Stimulated activated CD4-positive, alpha-beta T cell treated with anti-CD3 and anti-CD28 coated beads, Interleukin-4, amount 100 ng/mL, for 48 hours (primary cell): ENCODE data around the gene BAIAP2L2.
"Not testable (repeated sequence)": the region's sequence is repeated elsewhere in the genome, so short reads cannot be mapped to it uniquely, and the experiment has no call there.

Source experiments
- DNase-seq, 2 donors: peaks; one replicate each; pipeline ENCODE4 v3.0.0-alpha.2; 2020; ENCODE audit warnings: low read depth in 2 of 2

Gene BAIAP2L2

DNA sequence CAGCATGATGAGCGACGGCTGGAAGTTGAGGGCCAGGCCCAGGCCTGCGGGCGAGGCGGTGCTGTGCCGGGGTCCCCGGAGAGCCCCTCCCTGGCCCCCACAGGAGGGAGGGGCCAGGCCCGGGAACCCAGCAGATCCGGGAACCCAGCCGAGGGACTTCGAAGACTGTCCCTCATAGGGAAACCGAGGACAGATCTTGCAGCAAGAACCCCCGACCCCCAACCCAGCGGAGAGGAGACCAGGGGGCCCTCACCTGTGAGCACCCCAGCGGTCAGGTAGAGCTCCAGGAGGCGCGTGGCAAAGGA, 28.9 kb downstream of the BAIAP2L2 start:
- DNase-seq = no peak

DNA sequence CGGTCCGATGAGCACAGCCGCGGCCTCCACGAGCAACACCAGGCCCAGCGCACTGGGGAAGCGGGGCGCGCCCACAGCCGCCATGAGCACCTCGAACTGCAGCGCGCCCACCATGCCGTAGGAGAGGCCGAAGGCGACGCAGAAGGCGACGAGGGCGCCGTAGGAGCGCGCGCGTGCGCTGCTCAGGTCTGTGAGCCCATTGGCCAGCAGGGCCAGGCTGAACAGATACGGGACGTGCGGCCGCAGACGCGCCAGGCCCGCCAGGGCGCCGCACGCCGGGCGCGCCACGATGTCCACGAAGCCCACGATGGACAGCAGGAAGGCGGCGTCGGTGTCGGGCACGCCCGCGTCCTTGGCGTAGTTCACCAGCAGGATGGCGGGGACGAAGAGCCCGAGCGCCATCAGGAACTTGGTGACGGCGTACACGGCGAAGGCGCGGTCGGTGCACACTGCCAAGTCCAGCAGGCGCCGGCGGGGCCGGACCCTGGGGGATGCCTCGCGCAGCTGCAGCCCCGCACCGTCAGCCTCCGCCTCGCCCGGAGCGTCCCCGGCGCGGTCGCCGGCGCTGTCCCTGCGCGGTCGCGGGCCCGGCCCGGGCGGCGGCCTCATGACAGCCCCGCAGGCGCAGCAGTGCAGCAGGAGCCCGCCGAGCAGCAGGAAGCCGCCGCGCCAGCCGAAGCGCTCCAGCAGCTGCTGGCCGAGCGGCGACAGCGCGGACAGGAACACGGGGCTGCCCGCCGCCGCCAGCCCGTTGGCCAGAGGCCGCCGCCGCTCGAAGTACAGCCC, 29.4 kb downstream of the BAIAP2L2 start:
- no peak for DNase-seq

DNA sequence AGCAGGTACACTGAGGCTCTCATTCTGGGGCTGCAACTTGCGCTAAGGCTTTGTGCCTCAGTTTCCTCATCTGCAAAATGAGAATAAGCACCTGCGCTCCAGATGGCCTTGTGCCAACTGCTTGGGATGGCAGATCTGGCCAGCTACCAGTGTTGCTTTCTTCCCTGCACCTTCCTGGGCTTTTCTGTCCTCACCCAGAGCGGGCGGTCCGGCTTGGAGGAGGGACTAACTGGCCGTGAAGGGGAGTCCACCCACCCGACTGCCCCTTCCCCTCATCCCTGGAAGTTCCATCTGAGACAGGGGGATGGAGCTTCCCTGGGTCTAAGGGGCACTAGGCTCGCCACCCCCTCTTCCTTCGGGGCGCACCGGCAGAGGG, 30.0 kb downstream of the BAIAP2L2 start:
- no peak for DNase-seq

DNA sequence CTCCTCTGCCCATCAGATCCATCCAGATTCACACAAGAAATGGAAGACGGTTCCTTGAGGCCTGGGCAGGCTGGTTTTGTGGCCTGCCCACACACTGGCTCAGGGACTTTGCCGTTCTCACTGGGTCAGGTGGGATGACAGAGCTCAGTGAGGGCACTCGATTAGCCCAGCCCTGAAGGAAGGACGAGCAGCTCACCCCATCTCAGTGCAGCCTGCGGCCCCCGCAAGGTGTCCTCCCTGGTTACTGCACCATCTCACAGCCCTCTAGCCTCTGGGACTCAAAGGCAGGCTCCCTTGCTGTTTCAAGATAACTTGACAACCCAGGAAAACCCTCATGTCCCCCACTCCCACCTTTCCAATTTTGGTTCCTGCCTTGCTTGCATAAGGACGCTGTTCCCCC, 30.7 kb downstream of the BAIAP2L2 start:
- no peak for DNase-seq

- not testable (repeated sequence) for DNase-seq
Observed at GRCh38 chr22:38079208-38079607, 31.3 kb downstream of the BAIAP2L2 start.

DNA sequence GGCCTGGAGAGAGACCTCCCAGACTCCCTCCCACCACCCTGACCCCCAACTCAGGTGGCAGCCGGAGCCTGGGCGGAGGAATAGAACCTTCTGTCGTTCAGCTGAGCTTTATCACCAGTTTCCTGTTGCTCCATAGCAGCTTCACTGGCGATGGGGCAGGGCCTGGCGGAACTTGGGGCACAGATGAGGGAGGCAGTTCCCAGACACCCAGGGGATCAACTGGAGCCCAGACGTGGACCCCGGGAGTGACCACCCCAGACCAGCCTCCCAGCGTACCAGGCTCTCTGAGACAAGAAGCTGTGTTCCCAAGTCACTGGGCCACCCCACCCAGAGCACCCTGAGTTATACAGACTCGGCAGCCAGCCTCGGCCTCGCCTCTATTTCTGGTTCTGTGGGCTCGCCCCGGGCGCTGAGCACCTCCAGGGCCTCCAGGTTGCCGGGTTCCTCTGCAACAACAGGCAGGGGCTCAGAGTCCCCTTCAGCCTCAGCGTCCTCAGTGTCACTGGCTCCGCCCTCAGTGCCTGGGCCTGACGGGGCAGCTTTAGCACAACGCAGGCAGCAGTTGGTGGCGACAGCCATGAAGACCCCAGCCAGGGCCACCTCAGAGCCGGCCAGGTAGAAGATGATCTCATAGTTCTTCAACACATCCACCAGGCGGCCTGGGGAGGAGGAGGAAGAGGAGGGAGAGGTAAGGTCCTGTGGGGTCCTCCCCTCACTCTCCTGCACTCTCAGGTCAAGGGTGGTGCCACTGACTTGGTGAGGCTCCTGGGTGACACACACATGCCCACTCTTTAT, 32.2 kb downstream of the BAIAP2L2 start:
- DNase-seq = no peak

DNA sequence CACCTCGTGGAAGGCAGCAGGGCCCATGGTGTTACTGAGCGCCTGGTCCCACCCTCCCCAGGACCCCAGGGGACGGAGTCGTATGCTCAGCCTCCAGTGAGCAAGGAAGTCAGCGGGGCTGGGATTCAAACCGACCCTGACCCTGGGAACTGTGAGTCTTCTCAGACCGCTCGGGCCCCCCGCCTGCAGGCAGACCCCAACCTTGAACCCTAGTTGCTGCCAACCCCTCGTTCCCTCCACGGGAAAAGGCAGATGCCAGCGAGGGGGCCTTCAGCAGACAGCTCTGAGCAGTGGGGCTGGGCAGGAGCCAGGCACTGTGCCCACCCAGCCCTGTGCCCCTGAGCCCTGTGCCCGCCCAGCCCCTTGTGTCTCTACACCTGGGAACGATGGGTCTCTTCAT, 32.9 kb downstream of the BAIAP2L2 start:
- no peak for DNase-seq

DNA sequence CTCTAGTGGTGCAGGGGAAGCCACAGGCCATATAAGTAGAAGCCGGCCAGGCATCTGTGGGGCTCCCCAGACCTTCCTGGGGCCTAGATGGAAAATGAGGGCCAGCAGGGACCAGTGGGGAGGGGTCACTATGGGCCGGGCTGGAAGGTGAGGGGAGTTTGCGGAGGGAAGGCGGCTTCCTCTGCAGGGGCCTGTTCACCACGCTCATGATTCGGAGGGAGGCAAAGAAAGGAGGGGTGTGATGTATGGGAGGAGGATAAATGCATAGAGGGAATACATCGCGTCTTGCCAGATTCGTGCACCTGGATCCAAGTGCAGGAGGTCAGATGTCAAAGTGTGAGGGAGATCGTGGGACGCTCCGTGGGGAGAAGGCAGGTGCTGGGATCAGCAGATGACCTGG, 33.4 kb downstream of the BAIAP2L2 start:
- DNase-seq = no peak

GRCh38 chr22:38075961-38076360, 34.5 kb downstream of the BAIAP2L2 start:
- DNase-seq = no peak

DNA sequence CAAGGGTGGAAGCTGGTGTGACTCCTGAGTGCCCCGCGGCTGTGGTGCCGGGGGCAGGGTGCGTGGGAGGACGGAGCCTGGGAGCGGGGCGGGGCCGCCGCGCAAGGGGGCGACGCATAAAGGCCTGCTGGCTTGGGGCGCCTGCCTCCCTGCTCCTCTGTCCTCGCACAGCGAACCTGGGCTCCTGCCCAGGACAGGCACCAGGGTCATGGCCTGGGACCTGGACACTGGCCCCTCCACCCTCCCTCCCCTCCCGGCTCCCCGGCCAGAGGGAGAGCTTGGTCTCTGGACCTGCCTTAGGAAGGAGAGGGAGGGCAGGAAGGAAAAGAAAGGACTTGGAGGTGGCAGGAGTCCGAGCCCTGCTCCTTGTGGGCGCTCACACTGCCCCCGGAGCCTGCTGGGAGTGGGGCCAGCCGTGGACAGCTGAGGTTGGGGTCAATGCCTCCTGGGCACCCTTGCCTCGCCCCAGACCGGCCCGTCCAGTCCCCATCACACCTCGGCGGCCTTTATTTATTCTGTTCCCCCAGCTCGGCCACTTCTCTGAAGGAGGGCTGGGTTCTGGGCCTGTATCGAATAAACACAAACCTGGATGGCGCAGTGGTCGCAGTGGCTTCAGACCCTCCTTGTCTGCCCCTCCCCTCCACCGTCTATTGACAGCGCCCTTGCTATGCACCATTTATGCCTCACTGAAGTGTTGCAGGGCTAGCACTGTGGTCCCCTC, 35.2 kb downstream of the BAIAP2L2 start:
- DNase-seq = no peak

GRCh38 chr22:38074181-38075104, 36.0 kb downstream of the BAIAP2L2 start:
- no peak for DNase-seq

GRCh38 chr22:38073150-38074130, 37.0 kb downstream of the BAIAP2L2 start:
- DNase-seq = no peak

- no peak for DNase-seq
Observed at GRCh38 chr22:38072322-38073149, 37.9 kb downstream of the BAIAP2L2 start.

- no peak for DNase-seq
Observed at GRCh38 chr22:38071421-38072321, 38.8 kb downstream of the BAIAP2L2 start.

GRCh38 chr22:38070250-38070921, 40.1 kb downstream of the BAIAP2L2 start:
- DNase-seq = no peak

DNA sequence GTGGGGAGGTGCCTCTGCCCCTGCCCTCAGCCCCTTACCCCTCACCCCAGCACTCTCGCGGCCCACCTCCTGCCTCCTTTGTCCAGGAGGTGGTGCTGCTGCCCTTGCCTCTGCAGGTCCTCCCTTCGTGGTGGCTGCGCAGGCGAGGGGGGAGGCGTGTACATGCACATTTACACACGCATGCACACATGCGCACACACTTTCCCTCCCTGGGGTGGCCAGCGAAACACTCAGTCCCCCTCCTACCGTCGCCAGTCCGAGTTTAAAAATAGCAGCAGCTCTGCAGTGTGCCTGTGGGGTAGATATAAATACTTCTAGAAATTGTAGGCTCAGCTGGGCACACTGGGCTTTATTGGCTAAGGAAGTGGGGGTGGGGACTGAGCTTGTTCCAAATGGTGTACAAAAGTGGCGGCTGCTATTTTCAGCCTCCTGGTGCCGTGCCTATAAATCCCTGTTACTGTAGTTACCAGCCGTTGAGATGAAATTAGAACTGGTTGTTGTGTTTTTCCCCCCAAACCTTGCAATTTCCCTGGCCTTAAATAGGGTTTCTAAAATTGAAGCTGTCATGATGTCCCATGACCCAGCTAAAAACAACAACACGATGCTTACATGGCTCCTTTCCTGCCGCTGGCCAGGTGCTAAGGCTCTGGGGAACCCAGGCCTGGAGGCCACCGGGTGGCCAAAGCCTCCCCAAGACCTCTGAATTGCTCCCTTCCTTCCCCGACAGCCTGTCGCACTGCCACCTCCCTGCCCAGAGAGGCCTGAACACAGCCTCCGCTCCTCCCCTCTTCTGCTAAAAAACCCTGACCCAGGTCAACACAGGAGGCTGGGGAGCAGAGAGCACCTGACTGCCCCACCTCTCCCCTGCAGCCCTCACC, 40.9 kb downstream of the BAIAP2L2 start:
- DNase-seq = no peak
